Fibroblast of lung (primary cell): ENCODE data around the gene SOX13.

ENCODE experiments used
- EZH2 ChIP-seq: IDR thresholded peaks from 2 replicates; pipeline ENCODE4 v1.5.1; 2012; ENCODE audit warnings: low read length, control low read depth, mild to moderate bottlenecking; ENCODE audit errors: missing control alignments
- TF ChIP-seq, protein P1 (sequence below), 2 donors: IDR thresholded peaks in 1 of 2; conservative IDR thresholded peaks in 1 of 2; 1 replicate in 1 of 2; 2 replicates in 1 of 2; pipeline ENCODE4 v1.5.1; 2011 to 2012; ENCODE audit warnings: low read length in 2 of 2, control low read depth in 1 of 2, inconsistent platforms in 1 of 2, low read depth in 1 of 2, mild to moderate bottlenecking in 1 of 2

DNA sequence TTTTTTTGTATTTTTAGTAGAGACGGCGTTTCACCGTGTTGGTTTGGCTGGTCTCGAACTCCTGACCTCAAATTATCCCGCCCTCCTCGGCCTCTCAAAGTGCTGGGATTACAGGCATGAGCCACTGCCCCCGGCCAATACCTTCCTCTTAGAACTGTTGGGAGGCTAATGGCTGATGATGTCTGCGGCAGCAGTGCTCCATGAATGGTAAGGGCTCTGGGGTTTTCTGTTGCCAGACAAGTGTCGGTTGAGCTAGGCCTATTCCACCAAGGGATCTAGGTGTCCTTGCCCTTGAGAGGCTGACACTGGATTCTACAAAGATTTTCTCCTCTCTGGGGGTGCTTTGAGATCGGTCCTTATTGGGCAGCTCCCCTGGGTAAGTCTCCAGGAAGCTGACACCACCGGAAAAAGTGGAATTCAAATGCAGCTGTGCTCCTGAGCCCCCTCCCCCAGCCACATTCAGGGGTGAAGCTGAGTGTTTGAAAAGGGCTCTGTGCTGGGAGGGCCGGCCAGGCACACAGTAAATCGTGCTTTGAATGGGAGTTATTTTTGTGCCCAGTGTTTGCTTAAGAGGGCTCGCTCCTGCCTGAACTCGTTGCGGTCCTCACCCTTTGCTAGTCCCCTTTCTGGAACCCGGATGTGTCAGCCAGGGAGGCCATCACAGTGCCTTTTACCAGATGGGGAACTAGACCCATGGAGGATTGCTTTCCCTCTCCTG, 5.2 kb downstream of the SOX13 start:
- TF ChIP-seq, protein P1, sequence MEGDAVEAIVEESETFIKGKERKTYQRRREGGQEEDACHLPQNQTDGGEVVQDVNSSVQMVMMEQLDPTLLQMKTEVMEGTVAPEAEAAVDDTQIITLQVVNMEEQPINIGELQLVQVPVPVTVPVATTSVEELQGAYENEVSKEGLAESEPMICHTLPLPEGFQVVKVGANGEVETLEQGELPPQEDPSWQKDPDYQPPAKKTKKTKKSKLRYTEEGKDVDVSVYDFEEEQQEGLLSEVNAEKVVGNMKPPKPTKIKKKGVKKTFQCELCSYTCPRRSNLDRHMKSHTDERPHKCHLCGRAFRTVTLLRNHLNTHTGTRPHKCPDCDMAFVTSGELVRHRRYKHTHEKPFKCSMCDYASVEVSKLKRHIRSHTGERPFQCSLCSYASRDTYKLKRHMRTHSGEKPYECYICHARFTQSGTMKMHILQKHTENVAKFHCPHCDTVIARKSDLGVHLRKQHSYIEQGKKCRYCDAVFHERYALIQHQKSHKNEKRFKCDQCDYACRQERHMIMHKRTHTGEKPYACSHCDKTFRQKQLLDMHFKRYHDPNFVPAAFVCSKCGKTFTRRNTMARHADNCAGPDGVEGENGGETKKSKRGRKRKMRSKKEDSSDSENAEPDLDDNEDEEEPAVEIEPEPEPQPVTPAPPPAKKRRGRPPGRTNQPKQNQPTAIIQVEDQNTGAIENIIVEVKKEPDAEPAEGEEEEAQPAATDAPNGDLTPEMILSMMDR (conservative IDR thresholded peaks at IDR 0.05 in 1 of 2, IDR thresholded peaks at IDR 0.05 in 1 of 2; ENCODE audit: low read depth in 1 of 2, low read length in 2 of 2) = no peak
- no peak for TF ChIP-seq EZH2
